KG1 (cell line): Measurements from ENCODE around the gene TSR1.

Experiments used
- DNase-seq: peaks from one replicate; lab custom pipeline; 2025; lab: John Stamatoyannopoulos, UW

TSR1 gene

GRCh38 chr17:2336215-2336851, at the start of gene TSR1:
Gene TSR1 (minus strand): TSS chr17:2336457. CDS start chr17:2336427, 30 bp downstream.
- DNase-seq: peak; percentile 54

- no peak for DNase-seq
Observed at GRCh38 chr17:2385240-2386210, 49.3 kb upstream of the TSR1 start.

- DNase-seq: no peak
Observed at GRCh38 chr17:2384439-2385127, 48.3 kb upstream of the TSR1 start.

- DNase-seq: no peak
Observed at GRCh38 chr17:2383628-2384167, 47.4 kb upstream of the TSR1 start.

GRCh38 chr17:2380950-2381649, 44.8 kb upstream of the TSR1 start:
- no peak for DNase-seq

GRCh38 chr17:2380226-2380922, 44.1 kb upstream of the TSR1 start:
- DNase-seq: no peak

GRCh38 chr17:2379489-2380225, 43.4 kb upstream of the TSR1 start:
- DNase-seq: no peak

GRCh38 chr17:2378905-2379304, 42.6 kb upstream of the TSR1 start:
- no peak for DNase-seq

- no peak for DNase-seq
Observed at GRCh38 chr17:2377659-2378058, 41.4 kb upstream of the TSR1 start.

- DNase-seq: no peak
Observed at GRCh38 chr17:2376107-2376506, 39.9 kb upstream of the TSR1 start.

GRCh38 chr17:2375406-2375805, 39.1 kb upstream of the TSR1 start:
- no peak for DNase-seq

- no peak for DNase-seq
Observed at GRCh38 chr17:2374549-2375285, 38.5 kb upstream of the TSR1 start.

GRCh38 chr17:2373179-2373578, 36.9 kb upstream of the TSR1 start:
- no peak for DNase-seq

GRCh38 chr17:2372681-2373080, 36.4 kb upstream of the TSR1 start:
- no peak for DNase-seq

GRCh38 chr17:2372180-2372579, 35.9 kb upstream of the TSR1 start:
- no peak for DNase-seq

- no peak for DNase-seq
Observed at GRCh38 chr17:2371183-2372130, 35.2 kb upstream of the TSR1 start.

GRCh38 chr17:2370211-2370589, 33.9 kb upstream of the TSR1 start:
- no peak for DNase-seq

- no peak for DNase-seq
Observed at GRCh38 chr17:2369551-2370210, 33.4 kb upstream of the TSR1 start.
